ENCODE results near the gene CD200. TPM values are rescaled to one million over a fixed set of nuclear protein-coding genes. Genes with fewer than 3 reads are reported as not detected.
"Not testable (repeated sequence)": the region's sequence is repeated elsewhere in the genome, so short reads cannot be mapped to it uniquely, and the experiment has no call there.

CD200 gene
- polyA plus RNA-seq, 2 of the 4 experiments (the other 2 are of a cell fraction), result not detected

- ChIA-PET CTCF (no interaction called here), POLR2A (no interaction called here)
- Histone ChIP-seq H3K27ac (no peak overlapping the region), H3K4me2 (no peak overlapping the region), H3K4me3 (no peak overlapping the region), H3K9me3 (no peaks in the 10 kb centered on the region), H3K4me1 (no peaks in the 10 kb centered on the region)
- 56% methylated on average over 2 of the region's 2 CpGs for WGBS (ENCODE audit: missing lambda C conversion rate)
- no peak for ATAC-seq
- no peak for DNase-seq (ENCODE audit: low read depth in 1 of 2, low spot score in 1 of 2)
- no peak for FAIRE-seq
- TF ChIP-seq RARB (CRISPR knock-in tag; IDR thresholded peaks at IDR 0.05) (no peak), HOXB13 (CRISPR knock-in tag; IDR thresholded peaks at IDR 0.05; ENCODE audit: low read depth) (no peak), BHLHE40 (IDR thresholded peaks at IDR 0.05; ENCODE audit: low read depth, low read length) (no peak), ZSCAN20 (CRISPR knock-in tag; IDR thresholded peaks at IDR 0.05) (no peak), E2F6 (IDR thresholded peaks at IDR 0.05; ENCODE audit: borderline replicate concordance, low read depth) (no peak), TP53 (CRISPR knock-in tag; IDR thresholded peaks at IDR 0.05) (no peak), EHMT2 (IDR thresholded peaks at IDR 0.05; ENCODE audit: low read depth) (no peak), EP300 (IDR thresholded peaks at IDR 0.05) (no peak), MAFK (IDR thresholded peaks at IDR 0.05; ENCODE audit: partially characterized antibody) (no peak), ZFP36 (IDR thresholded peaks at IDR 0.05; ENCODE audit: borderline replicate concordance, partially characterized antibody) (no peak), HMGXB4 (CRISPR knock-in tag; IDR thresholded peaks at IDR 0.05; ENCODE audit: borderline replicate concordance) (no peak), HOXA7 (CRISPR knock-in tag; IDR thresholded peaks at IDR 0.05) (no peak), HES2 (IDR thresholded peaks at IDR 0.05) (no peak)
- TF ChIP-seq, protein P1, sequence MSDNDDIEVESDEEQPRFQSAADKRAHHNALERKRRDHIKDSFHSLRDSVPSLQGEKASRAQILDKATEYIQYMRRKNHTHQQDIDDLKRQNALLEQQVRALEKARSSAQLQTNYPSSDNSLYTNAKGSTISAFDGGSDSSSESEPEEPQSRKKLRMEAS (IDR thresholded peaks at IDR 0.05), result no peak
Observed at GRCh38 chr3:112399064-112399463, 66.1 kb downstream of the CD200 start.

DNA sequence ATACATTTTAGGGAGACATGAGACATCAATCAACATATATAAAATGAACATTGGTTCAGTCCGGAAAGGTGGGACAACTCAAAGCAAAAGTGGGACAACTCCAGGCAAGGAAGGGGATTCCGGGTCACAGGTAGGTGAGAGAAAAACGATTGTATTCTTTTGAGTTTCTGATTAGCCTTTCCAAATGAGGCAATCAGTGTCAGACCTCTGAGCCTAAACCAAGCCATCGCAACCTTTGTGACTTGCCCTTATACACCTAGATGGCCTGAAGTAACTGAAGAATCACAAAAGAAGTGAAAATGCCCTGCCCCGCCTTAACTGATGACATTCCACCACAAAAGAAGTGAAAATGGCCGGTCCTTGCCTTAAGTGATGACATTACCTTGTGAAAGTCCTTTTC lies 66.6 kb downstream of the CD200 start:
- ATAC-seq; FAIRE-seq; H3K27ac ChIP-seq; DNase-seq (ENCODE audit: low read depth in 1 of 2, low spot score in 1 of 2); H3K4me2 ChIP-seq; H3K9me3 ChIP-seq; CTCF ChIA-PET; POLR2A ChIA-PET; H3K4me3 ChIP-seq; H3K4me1 ChIP-seq: not testable (repeated sequence)
- WGBS (ENCODE audit: missing lambda C conversion rate), result 54% methylated on average over 6 of the region's 6 CpGs

GRCh38 chr3:112400317-112400716 lies 67.4 kb downstream of the CD200 start:
- H3K9me3 ChIP-seq; H3K4me1 ChIP-seq; CTCF ChIA-PET; H3K4me3 ChIP-seq; H3K27ac ChIP-seq; POLR2A ChIA-PET; DNase-seq (ENCODE audit: low read depth in 1 of 2, low spot score in 1 of 2); H3K4me2 ChIP-seq; ATAC-seq; FAIRE-seq: not testable (repeated sequence)
- 83% methylated on average over 5 of the region's 5 CpGs for WGBS (ENCODE audit: missing lambda C conversion rate)

DNA sequence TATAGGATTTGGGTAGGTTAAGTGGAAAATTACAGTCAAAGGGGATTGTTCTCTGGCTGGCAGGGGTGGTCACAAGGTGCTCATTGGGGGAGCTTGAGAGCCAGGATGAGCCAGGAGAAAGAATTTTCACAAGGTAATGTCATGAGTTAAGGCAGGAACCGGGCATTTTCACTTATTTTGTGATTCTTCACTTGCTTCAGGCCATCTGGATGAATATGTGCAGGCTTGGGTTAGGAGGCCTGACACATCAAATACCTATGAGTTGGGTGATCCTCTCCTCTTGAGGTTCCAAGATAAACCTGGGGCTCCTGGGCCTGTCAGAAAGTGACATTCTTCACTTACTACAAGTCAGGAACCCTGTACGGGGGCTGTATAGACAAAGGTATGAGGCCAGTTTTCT lies 68.7 kb downstream of the CD200 start:
- Histone ChIP-seq H3K9me3 (no peaks in the 10 kb centered on the region), H3K4me3 (no peak overlapping the region), H3K4me1 (no peaks in the 10 kb centered on the region), H3K4me2 (no peak overlapping the region), H3K27ac (no peak overlapping the region)
- ChIA-PET CTCF (no interaction called here), POLR2A (no interaction called here)
- FAIRE-seq (no peak), DNase-seq (ENCODE audit: low read depth in 1 of 2, low spot score in 1 of 2) (no peak), ATAC-seq (no peak)
- WGBS (ENCODE audit: missing lambda C conversion rate), result 34% methylated on average over 2 of the region's 2 CpGs
- TF ChIP-seq EHMT2 (IDR thresholded peaks at IDR 0.05; ENCODE audit: low read depth) (no peak), RFX5 (IDR thresholded peaks at IDR 0.05) (no peak), CEBPB (IDR thresholded peaks at IDR 0.05) (no peak), MAFK (IDR thresholded peaks at IDR 0.05; ENCODE audit: partially characterized antibody) (no peak), RAD21 (conservative IDR thresholded peaks at IDR 0.05 in 1 of 2, IDR thresholded peaks at IDR 0.05 in 1 of 2) (no peak), ZC3H11A (IDR thresholded peaks at IDR 0.05) (no peak), HDAC2 (IDR thresholded peaks at IDR 0.05) (no peak), FOXS1 (CRISPR knock-in tag; IDR thresholded peaks at IDR 0.05) (no peak), E2F6 (IDR thresholded peaks at IDR 0.05; ENCODE audit: borderline replicate concordance, low read depth) (no peak), ZSCAN20 (CRISPR knock-in tag; IDR thresholded peaks at IDR 0.05) (no peak), TFCP2L1 (CRISPR knock-in tag; IDR thresholded peaks at IDR 0.05) (no peak), USF2 (IDR thresholded peaks at IDR 0.05) (no peak), HES2 (IDR thresholded peaks at IDR 0.05) (no peak), FOSB (CRISPR knock-in tag; IDR thresholded peaks at IDR 0.05) (no peak), ATOH8 (CRISPR knock-in tag; IDR thresholded peaks at IDR 0.05; ENCODE audit: low read depth) (no peak)
- TF ChIP-seq, protein P2, sequence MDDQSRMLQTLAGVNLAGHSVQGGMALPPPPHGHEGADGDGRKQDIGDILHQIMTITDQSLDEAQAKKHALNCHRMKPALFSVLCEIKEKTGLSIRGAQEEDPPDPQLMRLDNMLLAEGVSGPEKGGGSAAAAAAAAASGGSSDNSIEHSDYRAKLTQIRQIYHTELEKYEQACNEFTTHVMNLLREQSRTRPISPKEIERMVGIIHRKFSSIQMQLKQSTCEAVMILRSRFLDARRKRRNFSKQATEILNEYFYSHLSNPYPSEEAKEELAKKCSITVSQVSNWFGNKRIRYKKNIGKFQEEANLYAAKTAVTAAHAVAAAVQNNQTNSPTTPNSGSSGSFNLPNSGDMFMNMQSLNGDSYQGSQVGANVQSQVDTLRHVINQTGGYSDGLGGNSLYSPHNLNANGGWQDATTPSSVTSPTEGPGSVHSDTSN (IDR thresholded peaks at IDR 0.05), result no peak

Measured in A549 (cell line).